ENCODE data around the gene FSIP1. TPM values are rescaled to one million over a fixed set of nuclear protein-coding genes. Genes with fewer than 3 reads are reported as not detected.

The FSIP1 gene
- total and polyA plus RNA-seq, 9 of the 15 experiments (the other 6 are each of a cell fraction or from before 2014, with no cell fraction given): 0.07 to 0.51 (median 0.29) TPM

GRCh38 chr15:39642011-39642640 lies 140.5 kb downstream of the FSIP1 start:
- H3K27ac ChIP-seq (ENCODE audit: extremely low read depth, low read depth, low read length): no peak overlapping the region
- ChIA-PET CTCF (ENCODE audit: low intra/inter-chr PET ratio) (no interaction called here), POLR2A (interaction anchor here (1.0 kb wide), 1 partner anchor 392 kb away, joined by 3 read pairs; no protein-coding TSS in a partner anchor)
- no peaks in the 10 kb centered on the region for H3K36me3 ChIP-seq (ENCODE audit: control insufficient read depth, insufficient read depth, low read length)
- 0% methylated on average over 5 of the region's 5 CpGs for WGBS (ENCODE audit: insufficient coverage, low coverage, missing lambda C conversion rate)
- no TSS peak for BruUV-seq (replicated peaks)
- H3K9me3 ChIP-seq (replicated peaks; ENCODE audit: control insufficient read depth, insufficient read depth, low read depth, low read length): no peaks in the 10 kb centered on the region
- H4K20me1 ChIP-seq (replicated peaks; ENCODE audit: control insufficient read depth, insufficient read depth, low read length): no peaks in the 10 kb centered on the region
- no peaks in the 10 kb centered on the region for H3K9me1 ChIP-seq (ENCODE audit: control insufficient read depth, insufficient read depth, low read length)
- peaks cover 20 to 21% of the 10 kb centered on the region in 2 experiments for H3K27me3 ChIP-seq (ENCODE audit: control insufficient read depth in 2 of 2, insufficient read depth in 2 of 2, low read length in 2 of 2)
- in situ Hi-C loops (cut with MboI) (no loop called here), intact Hi-C loops (cut with micrococcal nuclease) (no loop called here)
- H3K4me1 ChIP-seq (replicated peaks in 1 of 2; ENCODE audit: control insufficient read depth in 2 of 2, insufficient read depth in 2 of 2, low read length in 2 of 2): peaks cover 0 to 6% of the 10 kb centered on the region in 2 experiments; a peak in 1 of 5 replicates
- H3K4me3 ChIP-seq: no peak overlapping the region
- H3K9ac ChIP-seq (ENCODE audit: insufficient read depth in 1 of 2, low read depth in 2 of 2, low read length in 2 of 2): no peak overlapping the region
- no peaks in the 10 kb centered on the region for H3K79me2 ChIP-seq (ENCODE audit: control insufficient read depth, insufficient read depth, low read length)
- DNase-seq (ENCODE audit: extremely low read depth in 1 of 4, low spot score in 3 of 4): no peak
- TF ChIP-seq KLF16 (IDR thresholded peaks at IDR 0.05): no peak
- 0 out of 2 replicates have a peak, but pooled peaks have one; percentile 27 for TF ChIP-seq FOSL1 (tag; conservative IDR thresholded peaks at IDR 0.05)
- no peak overlapping the region for H3K4me2 ChIP-seq (ENCODE audit: insufficient read depth, low read length)
- FAIRE-seq: no peak
- no peak for ATAC-seq
- no peak overlapping the region for H2AFZ ChIP-seq (ENCODE audit: low read depth, low read length)

- ATAC-seq (no peak), FAIRE-seq (no peak), DNase-seq (ENCODE audit: extremely low read depth in 1 of 4, low spot score in 3 of 4) (no peak)
- in situ Hi-C loops (cut with MboI): no loop called here
- Histone ChIP-seq H3K4me1 (replicated peaks in 1 of 2; ENCODE audit: control insufficient read depth in 2 of 2, insufficient read depth in 2 of 2, low read length in 2 of 2) (peaks cover 0 to 6% of the 10 kb centered on the region in 2 experiments; a peak in 1 of 5 replicates), H3K9me3 (replicated peaks; ENCODE audit: control insufficient read depth, insufficient read depth, low read depth, low read length) (no peaks in the 10 kb centered on the region), H3K27ac (ENCODE audit: extremely low read depth, low read depth, low read length) (no peak overlapping the region), H3K27me3 (ENCODE audit: control insufficient read depth in 2 of 2, insufficient read depth in 2 of 2, low read length in 2 of 2) (peaks cover 20 to 21% of the 10 kb centered on the region in 2 experiments), H2AFZ (ENCODE audit: low read depth, low read length) (no peak overlapping the region), H3K4me2 (ENCODE audit: insufficient read depth, low read length) (no peak overlapping the region), H3K9ac (ENCODE audit: insufficient read depth in 1 of 2, low read depth in 2 of 2, low read length in 2 of 2) (no peak overlapping the region), H3K36me3 (ENCODE audit: control insufficient read depth, insufficient read depth, low read length) (no peaks in the 10 kb centered on the region), H4K20me1 (replicated peaks; ENCODE audit: control insufficient read depth, insufficient read depth, low read length) (no peaks in the 10 kb centered on the region), H3K79me2 (ENCODE audit: control insufficient read depth, insufficient read depth, low read length) (no peaks in the 10 kb centered on the region), H3K9me1 (ENCODE audit: control insufficient read depth, insufficient read depth, low read length) (no peaks in the 10 kb centered on the region), H3K4me3 (no peak overlapping the region)
- BruUV-seq (replicated peaks): no TSS peak
- POLR2A ChIA-PET: interaction anchor here (0.7 to 1.0 kb wide), 3 partner anchors 9 to 393 kb away, joined by 3 read pairs; no protein-coding TSS in a partner anchor
- CTCF ChIA-PET (ENCODE audit: low intra/inter-chr PET ratio): no interaction called here
- intact Hi-C loops (cut with micrococcal nuclease): no loop called here
- WGBS (ENCODE audit: insufficient coverage, low coverage, missing lambda C conversion rate): 5% methylated on average over 11 of the region's 11 CpGs
- TF ChIP-seq NCOR1 (IDR thresholded peaks at IDR 0.05): no peak
- no peak for TF ChIP-seq TCF7 (IDR thresholded peaks at IDR 0.05; ENCODE audit: borderline replicate concordance)
- no peak for TF ChIP-seq SMC3 (conservative IDR thresholded peaks at IDR 0.05; ENCODE audit: insufficient read depth, low read depth, low read length)
- peak; percentile 52 for TF ChIP-seq MEIS2 (IDR thresholded peaks at IDR 0.05; ENCODE audit: partially characterized antibody)
- TF ChIP-seq ZNF561 (CRISPR knock-in tag; conservative IDR thresholded peaks at IDR 0.05): no peak
- peak; percentile 44; the same call in 1 of the 2 replicates for TF ChIP-seq ATF3 (IDR thresholded peaks at IDR 0.05)
- no peak for TF ChIP-seq ATF3 (CRISPR knock-in tag; conservative IDR thresholded peaks at IDR 0.05)
- TF ChIP-seq ZNF551 (CRISPR knock-in tag; IDR thresholded peaks at IDR 0.05): no peak
- TF ChIP-seq TFAP4 (CRISPR knock-in tag; IDR thresholded peaks at IDR 0.05; ENCODE audit: borderline replicate concordance): no peak
- no peak for TF ChIP-seq HNRNPH1 (optimal IDR thresholded peaks at IDR 0.05; ENCODE audit: low read depth, low read length)
- TF ChIP-seq MCM7 (IDR thresholded peaks at IDR 0.05): no peak
These were observed 141.3 kb downstream of the FSIP1 start for GRCh38 chr15:39641191-39641889.

Measured in K562 (cell line).